Stomach (tissue), 4 donors: ENCODE results near the gene DLEC1.

Experiments used
- EP300 ChIP-seq: sonication (generic); formaldehyde crosslinking; IDR thresholded peaks from one replicate; pipeline ENCODE4 v1.6.1; 2017; ENCODE audit warnings: antibody characterized with exemption
- POLR2A ChIP-seq, 4 donors: fragments of 450-650 bp; IDR thresholded peaks; one replicate each; pipeline ENCODE4 v1.6.1; 2016; ENCODE audit warnings: antibody characterized with exemption in 4 of 4, control low read depth in 2 of 4, mild to moderate bottlenecking in 1 of 4, moderate library complexity in 1 of 4
- POLR2AphosphoS5 ChIP-seq, 3 donors: sonication (generic); formaldehyde crosslinking; IDR thresholded peaks; one replicate each; pipeline ENCODE4 v1.6.1; 2016; ENCODE audit warnings: antibody characterized with exemption in 3 of 3
- TF ChIP-seq, protein P1 (sequence below), 7 experiments: fragments of 450-650 bp in 4 of 7; fragments of 200-600 bp in 3 of 7; sonication (generic) in 3 of 7; IDR thresholded peaks; one replicate each; pipeline ENCODE4 v1.5.1; 2016 to 2019; ENCODE audit warnings: antibody characterized with exemption in 7 of 7, control low read depth in 2 of 7, mild to moderate bottlenecking in 1 of 7

DNA sequence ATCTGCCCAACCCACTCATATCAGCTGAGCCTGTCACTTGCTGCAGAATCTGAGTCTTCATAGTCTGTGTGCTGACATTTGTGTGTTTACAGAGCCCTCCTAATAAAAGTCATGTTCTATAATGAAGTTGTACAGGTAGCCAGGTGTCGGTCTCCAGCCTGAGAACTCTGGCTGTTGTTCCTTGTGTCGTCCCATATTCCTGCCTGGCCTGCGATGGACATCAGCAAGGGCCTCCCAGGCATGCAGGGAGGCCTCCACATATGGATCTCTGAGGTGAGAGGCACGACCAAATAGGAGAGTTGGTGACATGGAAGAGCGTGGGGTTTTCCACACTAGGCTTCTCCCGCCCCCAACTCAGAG is 45.6 kb upstream of the DLEC1 start:
- no peak for TF ChIP-seq POLR2A (IDR thresholded peaks at IDR 0.05)
- TF ChIP-seq, protein P1, sequence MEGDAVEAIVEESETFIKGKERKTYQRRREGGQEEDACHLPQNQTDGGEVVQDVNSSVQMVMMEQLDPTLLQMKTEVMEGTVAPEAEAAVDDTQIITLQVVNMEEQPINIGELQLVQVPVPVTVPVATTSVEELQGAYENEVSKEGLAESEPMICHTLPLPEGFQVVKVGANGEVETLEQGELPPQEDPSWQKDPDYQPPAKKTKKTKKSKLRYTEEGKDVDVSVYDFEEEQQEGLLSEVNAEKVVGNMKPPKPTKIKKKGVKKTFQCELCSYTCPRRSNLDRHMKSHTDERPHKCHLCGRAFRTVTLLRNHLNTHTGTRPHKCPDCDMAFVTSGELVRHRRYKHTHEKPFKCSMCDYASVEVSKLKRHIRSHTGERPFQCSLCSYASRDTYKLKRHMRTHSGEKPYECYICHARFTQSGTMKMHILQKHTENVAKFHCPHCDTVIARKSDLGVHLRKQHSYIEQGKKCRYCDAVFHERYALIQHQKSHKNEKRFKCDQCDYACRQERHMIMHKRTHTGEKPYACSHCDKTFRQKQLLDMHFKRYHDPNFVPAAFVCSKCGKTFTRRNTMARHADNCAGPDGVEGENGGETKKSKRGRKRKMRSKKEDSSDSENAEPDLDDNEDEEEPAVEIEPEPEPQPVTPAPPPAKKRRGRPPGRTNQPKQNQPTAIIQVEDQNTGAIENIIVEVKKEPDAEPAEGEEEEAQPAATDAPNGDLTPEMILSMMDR (IDR thresholded peaks at IDR 0.05) = no peak
- TF ChIP-seq POLR2AphosphoS5 (IDR thresholded peaks at IDR 0.05) = no peak
- no peak for TF ChIP-seq EP300
